GM06990 (cell line): ENCODE measurements around the gene FRAS1.

ENCODE experiments used
- DNase-seq: peaks from one replicate; pipeline ENCODE4 v3.0.0-alpha.2; 2011; ENCODE audit not compliant: insufficient read length; ENCODE audit errors: extremely low read depth
- H3K27me3 ChIP-seq: replicated peaks from 2 replicates; pipeline ENCODE4 v1.6.0; 2011; ENCODE audit warnings: low read length; ENCODE audit not compliant: control insufficient read depth, insufficient read depth
- H3K36me3 ChIP-seq: 2 replicates; pipeline ENCODE4 v1.5.1; 2011; ENCODE audit warnings: low read length; ENCODE audit not compliant: control insufficient read depth, insufficient read depth
- H3K4me3 ChIP-seq: replicated peaks from 2 replicates; pipeline ENCODE4 v1.5.1; 2011; ENCODE audit warnings: low read depth, mild to moderate bottlenecking, control low read depth, low read length
- TF ChIP-seq, protein P1 (sequence below): IDR thresholded peaks from 2 replicates; pipeline ENCODE4 v1.5.1; 2011; ENCODE audit warnings: low read length, control low read depth, mild to moderate bottlenecking, inconsistent platforms; ENCODE audit not compliant: insufficient read depth, poor library complexity, severe bottlenecking

The FRAS1 gene

DNA sequence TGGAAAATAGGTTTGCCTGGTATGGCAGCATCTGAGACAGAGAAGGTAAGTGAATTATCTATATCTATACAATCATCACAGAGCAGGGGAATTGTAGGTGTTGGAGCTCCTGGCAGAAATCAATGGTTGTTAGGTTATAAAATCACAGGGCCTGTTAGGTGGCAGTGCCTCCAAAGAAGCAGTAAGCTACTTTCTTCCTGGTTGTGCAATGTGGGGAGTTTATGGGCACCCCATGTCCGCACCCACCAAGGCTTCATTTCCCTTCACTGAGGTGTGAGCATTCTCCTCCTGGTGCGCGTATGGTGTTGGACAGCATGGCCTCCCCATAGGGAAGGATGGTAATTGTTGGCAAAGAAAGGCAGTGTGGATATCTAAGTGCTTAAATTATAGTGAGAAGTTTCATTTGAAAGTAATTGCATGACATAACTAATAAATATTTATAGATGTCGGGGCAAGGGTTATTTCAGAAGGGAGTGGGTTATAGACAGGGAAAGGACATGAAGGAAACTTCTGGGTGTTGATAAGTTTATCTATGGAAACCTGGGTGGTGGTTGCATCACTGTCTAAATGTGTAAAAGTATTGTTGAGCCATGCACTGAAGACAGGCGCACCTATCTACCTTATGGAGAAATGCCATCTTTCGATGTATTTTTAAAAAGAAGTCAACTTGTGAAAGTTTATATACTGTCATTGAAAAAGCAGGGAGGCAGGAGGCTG lies 153.7 kb downstream of the FRAS1 start:
- no peaks in the 10 kb centered on the region for H3K27me3 ChIP-seq
- H3K36me3 ChIP-seq, result no peaks in the 10 kb centered on the region
- H3K4me3 ChIP-seq, result no peak overlapping the region
- no peak for DNase-seq
- TF ChIP-seq, protein P1, sequence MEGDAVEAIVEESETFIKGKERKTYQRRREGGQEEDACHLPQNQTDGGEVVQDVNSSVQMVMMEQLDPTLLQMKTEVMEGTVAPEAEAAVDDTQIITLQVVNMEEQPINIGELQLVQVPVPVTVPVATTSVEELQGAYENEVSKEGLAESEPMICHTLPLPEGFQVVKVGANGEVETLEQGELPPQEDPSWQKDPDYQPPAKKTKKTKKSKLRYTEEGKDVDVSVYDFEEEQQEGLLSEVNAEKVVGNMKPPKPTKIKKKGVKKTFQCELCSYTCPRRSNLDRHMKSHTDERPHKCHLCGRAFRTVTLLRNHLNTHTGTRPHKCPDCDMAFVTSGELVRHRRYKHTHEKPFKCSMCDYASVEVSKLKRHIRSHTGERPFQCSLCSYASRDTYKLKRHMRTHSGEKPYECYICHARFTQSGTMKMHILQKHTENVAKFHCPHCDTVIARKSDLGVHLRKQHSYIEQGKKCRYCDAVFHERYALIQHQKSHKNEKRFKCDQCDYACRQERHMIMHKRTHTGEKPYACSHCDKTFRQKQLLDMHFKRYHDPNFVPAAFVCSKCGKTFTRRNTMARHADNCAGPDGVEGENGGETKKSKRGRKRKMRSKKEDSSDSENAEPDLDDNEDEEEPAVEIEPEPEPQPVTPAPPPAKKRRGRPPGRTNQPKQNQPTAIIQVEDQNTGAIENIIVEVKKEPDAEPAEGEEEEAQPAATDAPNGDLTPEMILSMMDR, result no peak

DNA sequence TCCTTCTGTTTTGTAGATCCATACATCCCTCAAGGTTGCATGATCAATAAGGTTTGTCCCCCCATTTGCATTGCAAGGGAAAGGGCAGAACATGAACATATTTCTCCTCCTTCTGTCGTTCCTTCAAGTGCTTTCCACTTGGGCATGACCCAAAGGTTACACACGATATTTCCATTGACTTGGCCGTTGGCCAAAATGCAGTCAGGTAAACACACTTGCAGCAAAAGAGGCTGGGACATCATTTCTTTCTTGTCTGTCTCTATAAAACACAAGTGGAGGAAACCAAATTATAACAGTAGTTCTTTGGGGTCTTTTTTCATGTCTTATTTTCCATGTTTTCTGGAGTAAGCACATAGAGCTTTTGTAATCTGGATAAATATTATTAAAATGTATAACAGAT lies 156.1 kb downstream of the FRAS1 start:
- no peak overlapping the region for H3K4me3 ChIP-seq
- H3K27me3 ChIP-seq, result no peaks in the 10 kb centered on the region
- no peaks in the 10 kb centered on the region for H3K36me3 ChIP-seq
- TF ChIP-seq, protein P1, result no peak
- no peak for DNase-seq

DNA sequence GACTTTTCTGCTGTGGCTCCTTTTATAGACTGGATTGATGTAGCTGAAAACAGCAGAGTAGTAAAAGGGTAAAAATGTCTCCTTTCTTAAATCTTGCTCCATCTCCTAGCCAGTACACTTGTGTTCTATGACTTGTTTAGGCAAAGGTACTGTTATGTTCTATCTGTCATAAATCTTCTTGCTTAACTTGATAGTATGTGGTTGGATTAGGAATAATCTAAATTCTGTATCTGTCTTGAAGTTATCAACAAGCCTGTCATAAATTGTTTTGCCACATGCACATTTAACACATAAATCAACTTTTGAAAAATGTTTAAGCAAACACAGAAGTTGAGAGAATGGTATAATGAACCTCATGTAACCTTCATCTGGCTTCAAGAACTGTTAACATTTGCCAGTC lies 157.0 kb downstream of the FRAS1 start:
- TF ChIP-seq, protein P1, result no peak
- no peaks in the 10 kb centered on the region for H3K27me3 ChIP-seq
- no peaks in the 10 kb centered on the region for H3K36me3 ChIP-seq
- no peak overlapping the region for H3K4me3 ChIP-seq
- DNase-seq, result no peak

DNA sequence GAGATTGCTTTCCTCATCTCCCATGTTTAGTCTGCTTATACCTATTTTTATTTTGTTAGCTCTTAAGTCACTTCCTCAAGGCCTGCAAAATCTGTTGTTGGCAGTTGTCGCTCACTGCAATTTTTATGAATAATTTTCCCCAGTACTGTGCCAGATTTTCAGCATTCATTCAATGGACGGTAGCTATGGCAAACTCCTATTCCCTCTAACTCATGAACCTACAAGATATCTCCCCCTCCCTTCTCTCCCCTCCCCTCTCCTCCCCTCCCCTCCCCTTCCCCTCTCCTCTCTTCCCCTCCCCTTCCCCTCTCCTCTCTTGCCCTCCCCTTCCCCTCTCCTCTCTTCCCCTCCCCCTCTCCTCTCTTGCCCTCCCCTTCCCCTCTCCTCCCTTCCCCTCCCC lies 160.4 kb downstream of the FRAS1 start:
- no peaks in the 10 kb centered on the region for H3K36me3 ChIP-seq
- no peak overlapping the region for H3K4me3 ChIP-seq
- DNase-seq, result no peak
- H3K27me3 ChIP-seq, result no peaks in the 10 kb centered on the region
- TF ChIP-seq, protein P1, result no peak

DNA sequence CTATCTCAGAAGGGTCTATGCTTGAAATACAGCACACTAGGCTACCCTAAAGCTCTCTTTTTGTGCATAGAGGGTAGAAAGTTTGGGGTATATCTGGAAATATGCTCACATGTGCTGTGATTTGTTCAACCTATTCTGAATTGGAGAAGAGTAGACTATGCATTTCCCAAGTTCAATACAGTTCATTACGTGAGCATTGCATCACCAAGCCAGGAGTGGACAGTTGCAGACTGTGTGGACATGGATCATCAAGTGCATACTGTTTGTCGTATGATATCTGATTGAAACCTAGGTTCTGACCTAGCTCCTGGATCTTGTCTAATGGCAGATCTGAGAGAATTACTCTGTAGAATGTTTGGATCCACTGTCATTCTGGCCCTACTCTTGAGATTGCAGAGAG lies 161.1 kb downstream of the FRAS1 start:
- TF ChIP-seq, protein P1, result no peak
- Histone ChIP-seq H3K36me3 (no peaks in the 10 kb centered on the region), H3K27me3 (no peaks in the 10 kb centered on the region), H3K4me3 (no peak overlapping the region)
- DNase-seq, result no peak

DNA sequence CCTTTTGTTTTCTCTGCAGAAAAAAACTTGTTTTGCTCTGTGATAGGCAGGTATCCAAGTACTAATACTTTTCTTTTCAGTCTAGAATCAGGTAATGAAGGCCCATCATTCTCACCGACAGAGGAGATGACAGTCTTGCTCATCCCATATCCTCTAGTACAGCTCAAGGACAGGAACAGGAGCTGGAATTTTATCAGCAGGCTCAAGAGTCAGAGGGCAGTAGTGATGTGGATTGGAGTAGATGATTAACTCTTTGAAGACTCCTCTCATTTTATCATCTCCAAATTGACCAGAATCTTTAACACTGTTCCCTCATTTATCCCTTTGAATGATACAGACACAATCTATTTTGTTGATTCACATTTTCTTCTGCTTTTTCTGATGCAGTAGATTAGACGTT lies 162.7 kb downstream of the FRAS1 start:
- H3K4me3 ChIP-seq, result no peak overlapping the region
- H3K27me3 ChIP-seq, result no peaks in the 10 kb centered on the region
- TF ChIP-seq, protein P1, result no peak
- no peaks in the 10 kb centered on the region for H3K36me3 ChIP-seq
- DNase-seq, result no peak
